NCI-H345 treated with DMSO at 0.1 percent for 48 hours (cell line): ENCODE data around the gene ACSS1.
A peak's percentile ranks its signal among the peaks of the same experiment; 100 is the strongest.

Experiments
- DNase-seq: peaks from one replicate; lab custom pipeline; 2025; ENCODE audit not compliant: unreplicated experiment; lab: John Stamatoyannopoulos, UW

The ACSS1 gene

DNA sequence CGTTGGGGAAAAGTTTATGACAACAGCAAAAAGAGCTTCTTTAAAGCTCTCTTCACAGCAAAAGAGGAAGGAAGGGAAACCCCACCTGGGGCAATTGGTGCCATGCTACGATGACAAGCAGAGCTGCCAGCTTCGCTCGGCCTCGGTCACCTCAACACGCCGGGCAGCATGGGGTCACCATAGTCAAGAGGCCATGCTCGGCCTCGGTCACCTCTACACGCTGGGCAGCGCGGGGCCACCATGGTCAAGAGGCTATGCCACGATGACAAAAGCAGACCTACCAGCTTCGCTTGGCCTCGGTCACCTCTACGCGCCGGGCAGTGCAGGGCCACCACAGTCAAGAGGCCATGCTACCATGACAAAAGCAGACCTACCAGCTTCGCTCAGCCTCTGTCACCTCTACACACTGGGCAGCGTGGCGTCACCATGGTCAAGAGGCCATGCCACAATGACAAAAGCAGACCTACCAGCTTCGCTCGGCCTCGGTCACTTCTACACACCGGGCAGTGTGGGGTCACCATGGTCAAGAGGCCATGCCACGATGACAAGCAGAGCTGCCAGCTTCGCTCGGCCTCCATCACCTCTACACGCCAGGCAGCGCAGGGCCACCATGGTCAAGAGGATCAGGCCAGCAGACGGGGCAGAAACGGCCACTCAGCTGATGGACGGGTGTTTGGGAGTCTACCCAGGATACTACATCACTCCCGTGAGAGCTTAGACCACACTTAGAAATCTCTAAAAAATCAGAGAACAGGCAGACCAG lies 77.5 kb downstream of the ACSS1 start:
- no peak for DNase-seq

- DNase-seq: no peak
Observed at GRCh38 chr20:24979036-24979960, 78.6 kb downstream of the ACSS1 start.

DNA sequence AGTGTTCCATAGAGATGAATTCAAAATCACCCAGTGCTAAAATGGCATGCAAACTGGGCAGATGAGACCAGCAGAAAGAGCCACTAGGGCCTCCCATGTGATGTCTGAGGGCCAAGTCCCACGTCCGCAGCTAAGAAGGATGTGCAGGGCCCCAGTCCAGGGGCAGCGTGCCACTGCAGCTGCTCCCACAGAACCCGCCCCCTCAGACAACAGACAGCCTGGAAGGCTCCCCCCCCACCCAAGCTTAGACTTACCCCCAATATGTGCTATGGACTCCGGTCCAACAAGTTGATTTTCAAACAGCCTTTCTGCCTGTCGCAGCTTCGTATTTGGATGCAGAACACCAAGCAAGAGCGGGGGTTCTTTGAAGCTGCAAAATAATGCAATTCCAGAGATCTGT lies 79.4 kb downstream of the ACSS1 start:
- DNase-seq: no peak

- DNase-seq: no peak
Observed at GRCh38 chr20:24977797-24978196, 80.1 kb downstream of the ACSS1 start.

DNA sequence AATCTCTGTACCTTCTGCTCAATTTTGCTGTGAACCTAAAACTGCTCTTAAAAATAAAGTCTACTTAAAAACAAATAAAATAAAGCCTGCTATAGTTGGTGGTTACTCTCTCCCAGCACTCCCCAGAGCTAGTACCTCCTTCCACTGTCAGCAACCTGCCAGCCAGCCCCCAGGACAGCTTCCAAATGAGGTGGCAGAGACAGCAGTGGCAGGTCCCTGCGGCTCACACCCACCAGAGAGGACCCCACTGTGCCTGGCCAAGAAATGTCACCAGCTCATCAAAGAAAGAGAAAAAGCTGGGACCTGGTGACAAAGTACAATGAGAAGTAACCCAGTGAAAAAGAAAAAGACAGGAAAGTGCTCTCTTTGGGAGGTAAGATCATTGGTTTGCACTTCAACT lies 80.6 kb downstream of the ACSS1 start:
- no peak for DNase-seq

DNA sequence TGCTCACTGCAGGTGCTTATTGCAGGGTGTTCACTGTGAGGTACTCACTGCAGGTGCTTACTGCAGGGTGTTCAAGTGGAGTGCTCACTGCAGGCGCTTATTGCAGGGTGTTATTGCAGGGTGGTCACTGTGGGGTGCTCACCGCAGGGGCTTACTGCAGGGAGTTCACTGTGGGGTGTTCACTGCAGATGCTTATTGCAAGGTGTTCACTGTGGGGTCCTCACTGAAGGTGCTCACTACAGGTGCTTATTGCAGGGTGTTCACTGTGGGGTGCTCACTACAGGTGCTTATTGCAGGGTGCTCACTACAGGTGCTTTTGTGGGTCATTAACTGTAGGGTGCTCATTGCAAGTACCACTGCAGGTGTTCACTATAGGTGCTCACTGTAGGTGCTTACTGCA lies 85.6 kb downstream of the ACSS1 start:
- no peak for DNase-seq

DNA sequence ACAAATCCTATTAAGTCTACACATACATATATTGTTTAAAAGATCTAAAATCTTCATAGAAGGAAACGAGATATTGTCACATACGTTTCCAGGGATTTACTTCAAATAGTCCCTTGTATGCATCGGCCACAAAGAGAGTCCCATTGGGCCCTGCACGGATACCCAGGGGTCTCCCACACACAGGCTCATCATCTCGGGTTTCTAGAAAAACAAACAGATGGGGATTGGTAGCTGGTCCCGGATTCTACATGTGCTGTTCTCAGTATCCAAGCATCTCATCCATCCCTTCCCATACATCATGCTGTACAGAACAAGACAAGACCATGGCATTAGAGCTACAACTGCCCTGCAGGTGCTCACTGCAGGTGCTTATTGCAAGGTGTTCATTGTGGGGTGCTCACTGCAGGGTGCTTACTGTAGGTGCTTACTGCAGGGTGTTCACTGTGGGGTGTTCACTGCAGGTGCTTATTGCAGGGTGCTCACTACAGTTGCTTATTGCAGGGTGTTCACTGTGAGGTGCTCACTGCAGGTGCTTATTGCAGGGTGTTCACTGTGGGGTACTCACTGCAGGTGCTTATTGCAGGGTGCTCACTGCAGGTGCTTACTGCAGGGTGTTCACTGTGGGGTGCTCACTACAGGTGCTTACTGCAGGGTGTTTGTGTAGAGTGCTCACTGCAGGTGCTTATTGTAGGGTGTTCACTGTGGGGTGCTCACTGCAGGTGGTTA lies 86.4 kb downstream of the ACSS1 start:
- no peak for DNase-seq

DNA sequence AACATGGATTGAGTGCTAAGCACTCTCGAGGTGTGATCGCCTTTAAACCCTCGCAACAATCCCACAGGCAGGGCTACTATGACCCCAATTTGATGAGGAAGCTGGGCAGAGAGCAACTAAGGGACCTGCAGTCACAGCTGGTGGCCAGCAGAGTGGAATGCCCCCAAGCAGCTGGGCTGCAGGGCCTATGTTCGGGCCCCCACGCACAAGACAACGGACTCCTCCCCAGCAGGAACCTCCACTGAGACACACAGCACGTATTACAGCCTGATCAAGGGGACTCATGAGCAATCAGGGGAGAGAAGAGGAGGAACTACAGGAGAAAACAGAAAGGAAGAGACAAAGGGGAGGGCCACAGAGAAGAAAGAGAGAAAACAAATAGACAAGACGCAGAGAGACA lies 87.2 kb downstream of the ACSS1 start:
- DNase-seq: no peak

DNA sequence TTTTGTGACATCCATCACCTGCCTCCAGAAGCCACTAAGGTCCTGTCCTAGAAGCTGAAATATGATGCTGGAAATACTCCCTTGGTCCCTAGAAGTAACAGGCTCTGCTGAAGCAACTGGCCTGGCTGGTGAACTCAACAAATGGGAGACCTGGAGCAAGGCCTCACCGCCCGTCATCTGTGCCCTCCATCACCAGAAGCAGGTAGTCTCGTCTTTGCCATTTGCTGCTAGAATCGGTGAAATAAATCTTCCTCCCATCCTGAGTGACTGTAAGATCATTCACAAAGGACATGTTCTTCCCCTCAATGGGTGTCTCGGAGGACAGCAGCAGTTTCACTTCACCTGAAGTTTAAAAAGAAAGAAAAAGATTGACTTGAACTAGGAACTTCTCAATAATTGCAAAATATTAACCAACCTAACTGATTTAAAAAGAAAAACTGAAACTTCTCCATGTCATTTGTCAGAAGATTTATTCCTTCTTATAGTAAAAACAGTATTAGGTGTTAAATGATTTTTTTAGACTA lies 87.8 kb downstream of the ACSS1 start:
- no peak for DNase-seq

GRCh38 chr20:24969186-24970029 lies 88.5 kb downstream of the ACSS1 start:
- DNase-seq: no peak

DNA sequence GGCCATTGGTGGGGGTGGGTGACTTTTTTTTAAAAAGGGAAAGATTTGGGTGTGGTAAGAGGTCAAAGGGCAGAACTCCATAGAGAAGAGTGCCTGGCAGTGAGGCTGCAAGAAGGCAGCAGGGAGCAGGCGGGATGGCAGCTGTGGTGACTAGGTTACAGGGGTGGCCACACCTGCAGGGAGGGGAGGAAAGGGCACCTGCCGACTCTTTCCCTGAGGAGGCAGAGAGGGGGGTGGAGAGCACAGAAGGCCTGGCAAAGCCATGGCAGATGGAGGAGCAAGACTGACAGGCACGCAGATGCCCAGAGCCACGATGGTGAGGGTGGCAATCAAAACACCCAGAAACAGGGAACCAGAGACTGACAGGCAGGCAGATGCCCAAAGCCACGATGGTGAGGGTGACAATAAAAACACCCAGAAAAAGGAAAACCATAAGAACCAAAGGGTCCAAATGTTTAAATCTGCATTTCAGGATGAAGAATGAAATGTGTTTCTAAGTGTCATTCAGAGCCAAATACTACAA lies 89.6 kb downstream of the ACSS1 start:
- peak; percentile 42 for DNase-seq

GRCh38 chr20:24966317-24967012 lies 91.5 kb downstream of the ACSS1 start:
- no peak for DNase-seq

GRCh38 chr20:24965065-24965919 lies 92.6 kb downstream of the ACSS1 start:
- DNase-seq: no peak

DNA sequence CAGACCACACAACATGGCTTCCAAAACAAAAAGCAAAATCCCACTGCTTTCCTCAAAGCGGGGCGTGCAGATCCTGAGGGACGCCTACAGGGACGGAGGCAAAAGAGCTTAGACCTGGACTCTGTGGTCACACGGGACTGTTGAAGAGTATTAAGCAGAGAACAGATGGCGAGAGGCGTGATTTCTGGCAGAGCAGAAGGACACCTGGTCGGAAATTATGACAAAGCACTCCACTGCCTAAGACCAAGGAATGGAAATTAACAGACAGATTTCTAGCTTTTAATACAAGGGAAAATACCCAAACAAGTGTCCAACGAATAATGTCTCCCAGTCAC lies 93.5 kb downstream of the ACSS1 start:
- no peak for DNase-seq

DNA sequence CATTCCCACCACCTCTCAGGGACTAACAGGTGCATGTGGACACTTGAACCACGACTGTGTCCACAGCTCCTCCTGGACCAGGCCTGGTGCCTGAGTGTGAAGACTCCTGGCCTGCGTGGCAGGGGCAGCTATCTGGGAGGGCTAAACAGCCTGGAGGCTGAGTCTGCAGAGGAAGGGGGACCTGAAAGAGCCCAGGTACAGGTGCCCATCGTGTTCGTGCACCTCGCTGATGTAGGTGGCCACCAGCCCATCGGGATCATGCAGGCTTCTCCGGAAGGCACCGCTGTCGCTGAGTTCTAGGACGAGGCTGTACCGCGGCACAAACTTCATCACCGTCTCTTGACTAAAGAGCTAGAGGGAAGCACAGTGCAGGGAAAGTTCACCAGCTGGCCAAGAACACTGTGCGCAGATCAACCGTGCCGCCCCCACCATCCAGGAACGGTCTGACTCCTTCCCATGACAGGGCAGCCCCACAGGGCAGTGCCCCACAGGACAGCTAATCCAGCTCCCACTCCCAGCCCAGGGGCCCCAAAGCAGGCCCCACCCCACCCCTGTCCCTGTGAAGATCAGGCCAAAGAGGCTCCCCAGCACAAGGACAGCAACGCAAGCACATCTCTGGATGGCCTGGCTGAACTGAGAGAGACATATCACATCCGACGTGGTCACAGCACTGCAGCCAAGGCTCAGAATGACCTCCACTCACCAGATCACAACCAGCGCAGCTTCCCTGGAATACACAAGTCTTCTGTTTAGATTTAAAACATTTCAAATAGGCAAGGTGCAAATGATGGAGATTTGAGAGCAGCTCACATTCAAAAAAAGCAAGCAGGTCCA lies 94.0 kb downstream of the ACSS1 start:
- no peak for DNase-seq

DNA sequence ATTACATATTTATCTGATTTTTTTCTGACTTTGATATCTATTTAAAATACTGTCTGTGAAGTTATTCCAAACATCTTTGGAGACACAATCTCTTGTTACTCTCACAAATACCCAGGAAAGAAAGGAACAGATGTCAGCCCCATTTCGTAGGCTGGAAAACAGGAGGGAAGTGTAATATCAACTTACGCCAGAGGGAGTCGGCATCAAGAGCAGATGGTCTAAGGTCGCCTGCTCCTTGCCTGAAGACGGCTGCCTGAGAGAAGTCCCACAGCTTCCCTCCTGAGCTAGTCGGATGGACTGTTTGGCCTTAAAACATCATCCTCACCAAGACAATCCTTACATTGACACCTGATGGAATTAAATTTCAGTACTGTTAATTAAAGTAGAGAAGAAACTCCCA lies 95.4 kb downstream of the ACSS1 start:
- DNase-seq: no peak

DNA sequence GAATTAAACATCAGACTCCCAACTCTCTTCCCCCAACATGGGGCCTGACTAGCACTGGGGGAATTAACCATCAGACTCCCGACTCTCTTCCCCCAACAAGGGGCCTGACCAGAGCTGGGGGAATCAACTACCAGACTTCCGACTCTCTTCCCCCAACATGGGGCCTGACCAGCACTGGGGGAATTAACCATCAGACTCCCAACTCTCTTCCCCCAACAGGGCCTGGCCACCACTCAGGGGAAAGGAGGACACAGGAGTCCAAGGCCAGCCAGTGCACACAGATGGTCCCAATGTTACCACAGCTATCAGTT lies 95.8 kb downstream of the ACSS1 start:
- DNase-seq: no peak
